ENCODE measurements around the gene RAB17.

- TF ChIP-seq CTCF (conservative IDR thresholded peaks at IDR 0.05): no peak
- TF ChIP-seq EZH2 (IDR thresholded peaks at IDR 0.05; ENCODE audit: low read depth): no peak
Measured at GRCh38 chr2:237623428-237624403, 33.2 kb upstream of the RAB17 start.

Measured in PC-9 (cell line).